HCT116 (cell line): ENCODE data around the gene FARP1.

Experiments
- EZH2 ChIP-seq: fragments of 200-600 bp; sonication (generic); IDR thresholded peaks from 2 replicates; pipeline ENCODE4 v1.6.1; 2017; ENCODE audit warnings: antibody characterized with exemption, mixed run types
- TF ChIP-seq, protein P1 (sequence below), 3 experiments: fragments of 200-600 bp in 1 of 3; sonication (generic) in 1 of 3; IDR thresholded peaks in 2 of 3; conservative IDR thresholded peaks in 1 of 3; 2 replicates each; pipeline ENCODE4 v1.5.1; 2012 to 2017; ENCODE audit warnings: low read depth in 2 of 3, low read length in 2 of 3, antibody characterized with exemption in 1 of 3, borderline replicate concordance in 1 of 3, control low read depth in 1 of 3, mild to moderate bottlenecking in 1 of 3, mixed read lengths in 1 of 3, mixed run types in 1 of 3, moderate library complexity in 1 of 3; ENCODE audit not compliant: insufficient read depth in 1 of 3

DNA sequence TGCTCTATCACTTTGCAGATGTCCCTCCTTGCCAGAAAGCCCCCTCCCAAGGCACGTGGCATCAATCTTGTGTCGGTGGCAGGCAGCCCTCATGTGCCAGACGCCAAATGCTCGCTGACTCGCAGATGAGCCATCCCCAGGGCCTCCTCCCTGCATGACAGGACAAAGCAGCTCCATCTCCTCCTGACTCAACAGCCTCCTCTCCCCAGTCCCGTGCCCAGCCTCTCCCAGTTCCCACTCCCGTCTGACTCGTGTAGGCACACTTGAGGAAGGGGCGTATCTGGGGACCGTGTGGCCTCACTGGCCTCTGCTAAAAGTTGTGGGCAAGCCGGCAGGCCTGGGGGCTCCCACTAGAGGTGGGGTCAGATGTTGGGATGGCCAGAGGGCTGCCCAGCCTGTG, 300.4 kb downstream of the FARP1 start:
- TF ChIP-seq, protein P1, sequence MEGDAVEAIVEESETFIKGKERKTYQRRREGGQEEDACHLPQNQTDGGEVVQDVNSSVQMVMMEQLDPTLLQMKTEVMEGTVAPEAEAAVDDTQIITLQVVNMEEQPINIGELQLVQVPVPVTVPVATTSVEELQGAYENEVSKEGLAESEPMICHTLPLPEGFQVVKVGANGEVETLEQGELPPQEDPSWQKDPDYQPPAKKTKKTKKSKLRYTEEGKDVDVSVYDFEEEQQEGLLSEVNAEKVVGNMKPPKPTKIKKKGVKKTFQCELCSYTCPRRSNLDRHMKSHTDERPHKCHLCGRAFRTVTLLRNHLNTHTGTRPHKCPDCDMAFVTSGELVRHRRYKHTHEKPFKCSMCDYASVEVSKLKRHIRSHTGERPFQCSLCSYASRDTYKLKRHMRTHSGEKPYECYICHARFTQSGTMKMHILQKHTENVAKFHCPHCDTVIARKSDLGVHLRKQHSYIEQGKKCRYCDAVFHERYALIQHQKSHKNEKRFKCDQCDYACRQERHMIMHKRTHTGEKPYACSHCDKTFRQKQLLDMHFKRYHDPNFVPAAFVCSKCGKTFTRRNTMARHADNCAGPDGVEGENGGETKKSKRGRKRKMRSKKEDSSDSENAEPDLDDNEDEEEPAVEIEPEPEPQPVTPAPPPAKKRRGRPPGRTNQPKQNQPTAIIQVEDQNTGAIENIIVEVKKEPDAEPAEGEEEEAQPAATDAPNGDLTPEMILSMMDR (IDR thresholded peaks at IDR 0.05 in 2 of 3, conservative IDR thresholded peaks at IDR 0.05 in 1 of 3; ENCODE audit: borderline replicate concordance in 1 of 3, insufficient read depth in 1 of 3, low read depth in 2 of 3, low read length in 2 of 3), result no peak
- no peak for TF ChIP-seq EZH2
